ENCODE data around the gene AICDA.
"Not testable (repeated sequence)": the region's sequence is repeated elsewhere in the genome, so short reads cannot be mapped to it uniquely, and the experiment has no call there.

AICDA gene

DNA sequence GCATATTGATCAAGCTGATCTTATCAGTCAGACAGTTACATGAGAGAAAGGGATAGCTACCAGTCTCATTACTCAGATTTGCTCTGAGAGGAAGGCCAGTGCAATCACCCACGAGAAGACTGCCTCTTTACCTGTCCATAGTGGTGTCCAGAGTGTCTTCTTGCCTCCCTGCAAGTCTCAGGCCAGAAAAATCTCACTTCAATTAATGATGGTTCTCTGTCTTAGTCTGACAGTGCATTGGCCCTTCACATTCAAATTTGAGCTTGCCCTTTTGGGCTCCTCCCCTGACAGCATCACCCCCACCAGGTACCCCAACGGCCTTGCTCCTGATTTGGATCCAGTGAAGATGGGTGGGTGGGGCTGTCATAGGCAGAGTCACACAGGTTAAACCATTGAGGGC lies at the start of gene AICDA:
Gene AICDA, minus strand, starts transcription at position 231 of the 400 bp plus-strand sequence. Its CDS starts 92 bp downstream, at position 139.
- no peak for DNase-seq (ENCODE audit: low read depth in 2 of 2)

DNA sequence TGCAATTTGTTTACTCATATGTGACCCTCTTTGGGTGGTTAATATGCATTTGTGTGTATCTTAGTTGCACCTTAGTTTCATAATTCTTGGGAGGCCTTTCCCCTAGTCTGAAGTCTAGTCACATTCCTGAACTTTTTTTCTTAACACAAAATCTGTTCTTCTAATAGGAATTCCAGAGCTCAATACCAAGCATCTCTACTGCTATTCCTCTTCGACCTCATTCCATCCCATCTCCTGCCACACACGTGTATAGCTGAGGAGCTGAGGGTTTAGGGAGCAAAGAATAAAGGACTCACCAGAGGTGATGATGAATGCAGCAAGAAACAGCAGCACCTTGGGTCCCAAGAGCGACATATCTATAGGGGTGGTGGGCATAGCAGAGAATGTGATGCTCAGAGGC lies 49.1 kb upstream of the AICDA start:
- no peak for DNase-seq (ENCODE audit: low read depth in 2 of 2)

DNA sequence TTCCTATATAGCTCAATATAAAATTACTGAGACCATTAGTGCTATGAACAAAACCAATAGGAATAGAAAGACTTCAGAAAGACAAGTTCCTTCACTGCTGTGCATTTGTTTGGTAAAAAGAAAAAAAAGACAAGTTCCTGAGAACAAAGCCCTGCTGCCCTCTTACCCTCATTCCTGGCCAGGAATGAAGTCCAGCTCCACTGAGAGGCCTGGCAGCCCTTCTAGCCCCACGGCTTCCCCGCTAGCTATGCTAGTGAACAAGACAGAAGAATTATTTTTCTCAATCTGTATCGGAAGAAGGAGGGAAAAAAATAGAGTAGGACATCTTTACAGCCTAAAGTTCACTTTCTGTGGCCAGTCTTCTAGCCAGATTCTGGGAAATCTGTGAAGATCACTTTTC lies 48.4 kb upstream of the AICDA start:
- DNase-seq (ENCODE audit: low read depth in 2 of 2): no peak

DNA sequence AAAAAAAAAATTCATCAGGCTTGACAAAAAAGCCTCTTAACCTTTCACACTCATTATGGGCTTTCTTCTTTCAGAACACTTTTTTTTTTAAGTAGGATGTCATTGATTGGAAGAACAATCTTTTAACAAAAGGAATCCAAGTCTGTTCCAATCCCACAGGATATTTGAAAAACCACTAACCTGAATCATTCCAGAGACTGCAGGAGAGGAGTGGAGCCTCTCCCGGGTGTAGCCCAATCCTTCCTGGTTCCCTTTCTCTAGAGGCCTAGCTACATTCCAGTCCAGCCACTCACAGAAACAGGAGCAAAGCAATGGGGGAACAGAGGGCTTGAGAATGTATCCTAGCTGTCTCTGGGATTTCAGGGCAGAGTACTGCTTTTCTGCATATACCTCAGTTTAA lies 45.7 kb upstream of the AICDA start:
- peak; percentile 89 to 90 for DNase-seq (ENCODE audit: low read depth in 2 of 2)

DNA sequence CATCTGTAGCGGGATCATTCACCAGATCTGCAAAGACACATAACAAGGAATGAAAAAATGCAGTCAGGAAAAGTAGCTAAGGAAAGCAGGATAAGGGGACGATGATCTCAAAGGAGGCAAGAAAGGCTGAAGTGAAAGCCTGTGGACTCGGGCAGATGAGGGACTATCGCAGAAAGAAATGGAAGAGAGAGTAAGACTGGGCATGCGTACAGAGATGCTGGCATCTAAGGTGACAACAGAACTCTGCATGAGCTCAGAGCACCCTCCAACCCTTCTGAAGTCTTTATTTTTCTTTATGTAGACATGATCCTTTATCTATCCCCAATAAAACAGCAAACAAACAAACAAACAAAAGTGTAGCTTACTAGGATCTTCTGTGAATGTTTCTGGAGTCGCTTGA lies 42.8 kb upstream of the AICDA start:
- DNase-seq (ENCODE audit: low read depth in 2 of 2): no peak

DNA sequence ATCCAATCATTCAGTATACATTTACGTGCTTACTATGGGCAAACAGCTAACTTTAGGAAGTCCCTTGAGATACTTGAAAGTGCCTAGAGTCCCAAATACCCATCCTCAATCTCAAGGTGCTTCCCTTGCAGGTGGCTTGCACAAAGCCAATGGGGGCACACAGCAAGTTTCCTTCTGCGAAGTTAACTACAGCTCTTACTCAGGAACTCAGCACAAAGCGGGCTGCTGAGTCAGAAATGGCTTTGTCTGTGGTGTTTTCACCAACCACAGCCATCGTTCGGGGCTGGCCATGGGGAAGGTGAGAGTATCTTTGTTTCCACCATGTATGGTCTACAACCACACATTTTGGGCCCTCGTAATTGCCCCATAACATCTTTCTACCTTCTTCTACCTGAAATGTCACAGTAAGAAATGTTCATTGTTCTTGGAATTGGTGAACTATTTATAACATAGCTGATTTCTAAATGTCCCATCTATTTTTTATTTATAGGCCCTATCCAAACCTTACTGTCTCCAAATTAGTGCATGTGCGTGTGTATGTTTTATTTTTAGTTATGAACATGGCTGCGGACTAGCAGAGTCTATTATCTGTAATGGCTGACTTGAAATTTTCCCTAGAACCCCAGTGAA lies 36.0 kb upstream of the AICDA start:
- DNase-seq (ENCODE audit: low read depth in 2 of 2): no peak

DNA sequence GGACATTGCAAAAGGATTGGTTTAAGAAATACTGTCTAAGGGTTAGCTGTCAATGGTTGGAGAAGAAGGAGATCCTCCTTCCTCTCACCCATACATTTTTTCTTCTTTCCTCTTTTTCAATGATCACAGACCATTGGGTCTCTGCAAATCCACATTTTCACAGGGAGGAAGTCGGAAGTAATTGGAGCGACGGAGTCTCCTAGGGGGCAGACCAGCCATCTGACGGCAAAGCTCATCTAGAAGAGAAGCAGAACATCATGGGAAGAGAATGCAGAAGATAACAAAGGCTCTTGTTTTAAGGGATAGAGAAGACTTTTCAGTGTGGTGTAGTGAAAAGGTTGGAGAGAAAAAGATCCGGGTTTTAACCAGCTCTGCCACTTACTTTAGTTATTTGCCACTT lies 35.3 kb upstream of the AICDA start:
- DNase-seq (ENCODE audit: low read depth in 2 of 2): no peak

DNA sequence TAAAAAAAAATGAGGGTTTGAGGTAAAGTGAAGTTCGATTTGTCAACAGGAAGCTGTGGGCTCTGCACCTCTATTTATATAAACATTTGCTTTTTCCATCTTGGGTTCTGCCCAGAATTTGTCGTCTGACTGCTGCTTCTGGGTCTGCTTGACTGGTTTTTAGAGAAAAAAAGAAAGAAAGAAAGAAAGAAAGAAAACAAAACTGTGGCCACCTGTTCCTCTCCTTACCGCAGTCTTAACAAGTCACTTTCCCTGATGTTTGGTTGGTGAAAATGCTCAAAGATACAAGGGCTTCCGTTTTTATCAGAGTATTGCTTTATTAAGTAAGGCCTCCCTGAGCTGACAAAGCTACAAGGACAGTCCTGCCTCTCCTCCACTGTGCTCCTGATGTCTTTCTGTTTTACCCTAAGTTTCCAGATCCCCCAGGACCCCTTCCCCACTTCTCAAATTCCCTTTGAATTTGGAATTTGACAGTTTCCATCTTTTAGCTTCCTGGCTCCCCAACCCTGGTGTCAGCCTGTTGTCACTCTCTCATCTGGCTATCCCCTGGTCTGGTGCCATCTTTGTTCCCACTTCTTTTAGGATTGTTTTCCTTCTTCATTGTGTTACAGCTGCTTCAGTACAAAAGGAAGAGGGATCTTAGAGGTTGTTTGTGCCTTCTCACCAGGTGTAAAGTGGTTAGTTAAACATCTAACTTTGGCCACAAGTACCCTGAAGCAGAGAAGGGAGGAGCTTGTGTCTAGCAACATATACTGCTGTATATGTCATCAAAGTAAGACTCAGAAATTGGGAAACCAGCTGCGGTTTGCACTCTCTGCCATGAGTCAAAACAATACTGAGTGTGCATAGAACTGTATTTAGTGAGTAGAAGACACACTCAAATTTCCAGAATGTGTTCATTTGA lies 31.9 kb upstream of the AICDA start:
- DNase-seq (ENCODE audit: low read depth in 2 of 2): no peak

DNA sequence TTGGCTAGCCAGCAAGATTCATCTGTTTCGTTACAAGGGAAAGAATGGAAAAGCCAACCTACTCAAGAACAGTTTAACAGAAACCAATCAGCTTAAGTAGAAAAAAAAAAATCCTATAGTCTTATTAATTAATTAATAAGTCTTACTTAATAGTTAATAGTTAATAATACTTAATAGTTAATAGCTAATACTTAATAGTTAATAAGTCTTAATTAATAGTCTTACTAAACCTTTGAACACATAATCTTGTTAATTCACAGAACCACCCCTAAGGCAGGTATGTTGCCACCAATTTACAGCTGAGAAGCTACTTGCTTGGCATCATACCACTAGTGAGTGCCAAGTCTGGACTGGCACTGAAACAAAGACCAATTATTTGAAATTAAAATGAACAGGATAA lies 30.1 kb upstream of the AICDA start:
- no peak for DNase-seq (ENCODE audit: low read depth in 2 of 2)

DNA sequence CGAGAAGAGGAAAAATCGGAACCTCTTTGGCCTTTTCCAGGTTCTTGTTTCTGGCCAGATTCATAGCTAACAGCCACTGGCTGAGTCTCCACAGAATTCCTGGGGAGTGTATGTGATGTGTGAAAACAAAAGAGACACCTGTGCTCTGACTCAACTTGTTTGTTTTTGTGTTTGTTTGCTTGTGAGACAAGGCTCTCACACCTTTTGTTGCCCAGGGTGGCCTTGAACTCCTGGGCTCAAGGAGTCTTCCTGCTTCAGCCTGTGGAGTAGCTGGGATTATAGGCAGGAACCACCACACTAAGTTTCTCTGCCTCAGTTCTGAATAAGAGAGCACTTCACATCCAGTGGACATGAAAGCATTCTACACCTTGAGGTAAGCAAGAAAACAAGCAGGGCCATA lies 27.3 kb upstream of the AICDA start:
- DNase-seq (ENCODE audit: low read depth in 2 of 2): no peak

DNA sequence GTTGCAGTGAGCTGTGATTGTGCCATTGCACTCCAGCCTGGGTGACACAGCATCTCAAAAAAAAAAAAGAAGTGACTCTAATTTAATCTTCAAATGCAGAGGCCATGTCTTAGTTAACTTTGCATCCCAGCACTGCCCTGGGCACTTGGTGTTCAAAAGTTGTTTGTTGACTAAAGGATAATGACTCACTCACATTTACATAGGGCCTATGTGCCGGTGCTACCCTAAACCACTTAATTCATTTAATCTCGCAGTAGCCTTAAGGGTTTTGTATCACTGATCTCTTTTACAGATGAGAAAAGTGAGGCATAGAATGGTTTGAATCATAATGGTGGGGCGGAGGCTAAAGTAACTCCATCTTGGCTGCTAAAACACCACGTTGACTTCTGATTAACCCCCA lies 26.3 kb upstream of the AICDA start:
- DNase-seq (ENCODE audit: low read depth in 2 of 2): no peak

DNA sequence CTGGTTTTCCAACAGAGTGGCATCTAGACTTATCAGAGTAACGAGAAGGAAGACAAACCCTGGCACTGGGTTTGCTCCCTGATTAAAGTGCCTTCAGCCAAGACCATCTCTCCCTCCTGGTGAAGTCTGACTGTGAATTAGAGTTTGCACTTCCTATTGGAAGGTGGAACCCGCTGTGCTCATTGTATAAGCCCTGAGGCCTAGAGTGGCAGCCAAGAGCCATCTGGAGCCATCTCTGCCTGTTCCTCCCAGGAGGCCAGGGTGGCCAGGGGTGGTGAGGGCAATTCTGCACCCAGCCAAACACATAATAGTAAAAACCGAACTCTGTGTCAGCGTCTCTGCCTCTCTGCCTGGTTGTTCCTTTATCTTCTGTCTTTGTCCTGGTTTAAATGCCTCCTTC lies 25.0 kb upstream of the AICDA start:
- no peak for DNase-seq (ENCODE audit: low read depth in 2 of 2)

DNA sequence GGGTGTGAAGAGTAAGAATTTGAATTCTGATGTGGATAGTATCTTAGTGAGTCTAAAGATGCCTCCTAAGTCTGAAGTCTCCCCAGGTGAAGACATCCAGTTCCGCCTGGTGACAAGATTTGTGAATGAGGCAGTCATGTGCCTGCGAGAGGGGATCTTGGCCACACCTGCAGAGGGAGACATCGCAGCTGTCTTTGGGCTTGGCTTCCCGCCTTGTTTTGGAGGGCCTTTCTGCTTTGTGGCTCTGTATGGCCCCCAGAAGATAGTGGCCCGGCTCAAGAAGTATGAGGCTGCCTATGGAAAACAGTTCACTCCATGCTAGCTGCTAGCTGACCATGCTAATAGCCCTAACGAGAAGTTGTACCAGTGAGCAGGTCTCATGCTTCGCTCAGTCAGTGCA lies 24.6 kb upstream of the AICDA start:
- no peak for DNase-seq (ENCODE audit: low read depth in 2 of 2)

DNA sequence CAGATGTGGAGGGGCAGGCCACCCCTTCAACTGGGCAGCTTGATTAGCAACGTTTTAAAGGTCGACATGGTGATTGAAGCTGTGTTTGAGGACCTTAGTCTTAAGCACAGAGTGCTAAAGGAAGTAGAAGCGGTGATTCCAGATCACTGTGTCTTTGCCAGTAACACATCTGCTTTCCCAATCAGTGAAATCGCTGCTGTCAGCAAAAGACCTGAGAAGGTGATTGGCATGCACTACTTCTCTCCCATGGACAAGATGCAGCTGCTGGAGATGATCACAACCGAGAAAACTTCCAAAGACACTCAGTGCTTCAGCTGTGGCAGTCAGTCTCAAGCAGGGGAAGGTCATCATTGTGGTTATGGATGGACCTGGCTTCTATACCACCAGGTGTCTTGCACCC lies 23.9 kb upstream of the AICDA start:
- DNase-seq (ENCODE audit: low read depth in 2 of 2): no peak

DNA sequence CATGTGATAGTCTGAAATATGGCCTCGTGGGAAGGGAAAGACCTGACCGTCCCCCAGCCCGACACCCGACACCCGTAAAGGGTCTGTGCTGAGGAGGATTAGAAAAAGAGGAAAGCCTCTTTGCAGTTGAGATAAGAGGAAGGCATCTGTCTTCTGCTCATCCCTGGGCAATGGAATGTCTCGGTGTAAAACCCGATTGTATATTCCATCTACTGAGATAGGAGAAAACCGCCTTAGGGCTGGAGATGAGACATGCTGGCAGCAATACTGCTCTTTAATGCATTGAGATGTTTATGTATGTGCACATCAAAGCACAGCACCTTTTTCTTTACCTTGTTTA lies 23.3 kb upstream of the AICDA start:
- not testable (repeated sequence) for DNase-seq (ENCODE audit: low read depth in 2 of 2)

DNA sequence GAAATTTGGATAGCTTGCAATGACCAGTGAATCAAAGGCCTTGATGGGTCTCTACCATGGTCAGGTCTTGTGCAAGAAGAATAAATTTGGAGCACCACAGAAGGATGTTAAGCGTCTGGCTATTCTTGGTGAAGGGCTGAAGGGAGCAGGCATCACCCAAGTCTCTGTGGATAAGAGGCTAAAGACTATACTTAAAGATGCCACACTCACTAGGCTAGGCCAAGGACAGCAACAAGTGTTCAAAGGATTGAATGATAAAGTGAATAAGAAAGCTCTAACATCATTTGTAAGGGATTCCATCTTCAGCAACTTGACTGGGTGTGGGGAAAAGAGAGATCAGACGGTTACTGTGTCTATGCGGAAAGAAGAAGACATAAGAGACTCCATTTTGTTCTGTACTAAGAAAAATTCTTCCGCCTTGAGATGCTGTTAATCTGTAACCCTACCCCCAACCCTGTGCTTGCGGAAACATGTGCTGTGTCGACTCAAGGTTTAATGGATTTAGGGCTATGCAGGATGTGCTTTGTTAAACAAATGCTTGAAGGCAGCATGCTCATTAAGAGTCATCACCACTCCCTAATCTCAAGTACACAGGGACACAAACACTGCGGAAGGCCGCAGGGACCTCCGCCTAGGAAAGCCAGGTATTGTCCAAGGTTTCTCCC lies 22.8 kb upstream of the AICDA start:
- DNase-seq (ENCODE audit: low read depth in 2 of 2): not testable (repeated sequence)

DNA sequence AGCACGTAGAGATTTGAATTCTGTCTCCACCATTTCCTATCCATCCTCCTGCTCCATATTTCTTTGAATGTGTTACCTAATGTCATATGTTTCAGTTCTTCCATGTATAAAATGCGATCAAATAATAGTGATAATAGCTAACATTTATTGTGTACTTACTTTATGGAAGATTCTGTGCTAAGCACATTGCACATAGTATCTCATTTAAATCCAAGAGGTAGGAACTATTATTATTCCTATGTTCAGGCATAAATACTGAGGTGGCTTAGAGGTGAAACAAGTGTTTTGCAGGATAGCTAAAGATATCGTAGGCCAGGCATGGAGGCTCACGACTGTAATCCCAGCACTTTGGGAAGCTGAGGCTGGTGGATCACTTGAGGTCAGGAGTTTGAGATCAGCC lies 17.5 kb upstream of the AICDA start:
- no peak for DNase-seq (ENCODE audit: low read depth in 2 of 2)

DNA sequence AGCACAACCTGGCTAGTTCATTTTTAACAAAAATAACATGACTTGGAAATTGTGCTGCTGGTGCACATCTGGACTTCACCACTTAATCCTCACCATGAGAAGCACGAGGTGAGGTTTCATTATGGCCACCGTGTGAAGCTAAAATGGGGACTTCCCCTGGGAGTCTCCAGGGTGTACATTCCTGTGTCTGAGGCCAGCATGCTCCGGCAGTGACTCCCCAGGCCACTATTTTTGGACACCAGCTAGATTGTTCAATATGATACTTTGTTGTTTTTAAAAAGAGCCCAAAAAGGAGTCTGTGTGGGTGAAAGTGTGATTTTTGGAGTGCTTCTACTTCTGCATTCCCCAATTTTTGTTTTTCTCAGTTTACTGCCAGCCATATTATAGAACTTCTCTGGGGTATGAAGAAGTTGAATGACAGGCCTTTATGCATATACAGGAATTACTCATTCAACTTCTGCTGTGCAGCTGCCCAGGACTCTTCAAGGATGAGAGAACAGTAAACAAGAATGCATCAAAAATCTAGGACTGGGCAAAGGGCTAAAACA lies 16.9 kb upstream of the AICDA start:
- no peak for DNase-seq (ENCODE audit: low read depth in 2 of 2)

DNA sequence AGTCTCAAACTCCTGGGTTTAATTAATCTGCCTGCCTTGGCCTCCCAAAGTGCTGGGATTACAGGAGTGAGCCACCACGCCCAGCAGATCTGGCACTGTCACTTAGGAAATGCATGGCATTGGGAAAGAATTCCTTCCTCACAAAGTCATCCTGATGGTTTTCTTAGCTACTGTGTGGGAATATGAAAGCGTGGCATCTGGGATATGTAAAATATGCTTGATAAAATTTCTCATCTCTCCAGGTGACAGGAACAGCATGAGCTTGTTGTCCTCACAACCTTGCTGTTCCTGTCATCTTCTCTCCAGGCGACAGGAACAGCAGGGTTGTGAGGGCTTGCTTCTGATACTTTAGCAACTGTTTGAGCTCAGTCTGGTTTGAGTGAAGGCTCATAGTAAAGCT lies 16.1 kb upstream of the AICDA start:
- no peak for DNase-seq (ENCODE audit: low read depth in 2 of 2)

DNA sequence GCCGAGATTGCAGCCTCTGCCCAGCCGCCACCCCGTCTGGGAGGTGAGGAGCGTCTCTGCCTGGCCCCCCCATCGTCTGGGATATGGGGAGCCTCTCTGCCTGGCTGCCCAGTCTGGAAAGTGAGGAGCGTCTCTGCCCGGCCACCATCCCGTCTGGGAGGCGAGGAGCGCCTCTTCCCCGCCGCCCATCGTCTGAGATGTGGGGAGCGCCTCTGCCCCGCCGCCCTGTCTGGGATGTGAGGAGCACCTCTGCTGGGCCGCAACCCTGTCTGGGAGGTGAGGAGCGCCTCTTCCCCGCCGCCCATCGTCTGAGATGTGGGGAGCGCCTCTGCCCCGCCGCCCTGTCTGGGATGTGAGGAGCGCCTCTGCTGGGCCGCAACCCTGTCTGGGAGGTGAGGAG lies 12.1 kb upstream of the AICDA start:
- not testable (repeated sequence) for DNase-seq (ENCODE audit: low read depth in 2 of 2)

DNA sequence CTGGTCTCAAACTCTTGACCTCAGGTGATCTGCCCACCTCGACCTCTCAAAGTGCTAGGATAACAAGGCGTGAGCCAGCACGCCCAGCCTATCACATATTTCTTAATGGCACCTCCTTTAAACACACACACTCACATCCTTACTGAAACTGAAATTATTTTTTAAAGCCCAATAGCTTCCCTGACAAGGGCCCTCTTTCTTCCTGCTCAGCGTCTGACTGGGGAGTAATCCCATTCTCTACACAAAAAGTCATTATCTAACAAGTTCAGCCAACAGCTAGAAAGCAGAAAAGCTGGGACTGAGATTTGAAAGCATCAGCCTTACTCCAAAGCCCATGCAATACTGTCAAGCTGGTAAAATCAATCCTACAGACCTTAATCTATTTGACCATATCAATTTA lies 10.0 kb upstream of the AICDA start:
- DNase-seq (ENCODE audit: low read depth in 2 of 2): no peak

DNA sequence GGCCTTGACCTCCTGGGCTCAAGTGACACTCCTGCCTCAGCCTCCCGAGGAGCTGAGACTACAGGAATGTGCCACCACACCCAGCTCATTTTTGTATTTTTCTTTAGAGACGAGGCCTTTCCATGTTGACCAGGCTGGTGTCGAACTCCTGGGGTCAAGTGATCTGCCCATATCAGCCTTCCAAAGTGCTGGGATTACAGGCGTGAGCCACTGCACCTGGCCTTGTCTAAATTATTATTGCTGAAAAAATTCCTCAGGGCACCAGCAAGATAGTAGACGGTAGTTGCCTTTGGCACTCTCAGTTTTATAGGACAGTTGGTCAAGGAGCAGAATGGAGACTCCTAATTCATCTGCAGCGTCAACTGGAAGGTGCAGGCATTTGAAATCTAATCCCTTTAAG lies 2.5 kb upstream of the AICDA start:
- no peak for DNase-seq (ENCODE audit: low read depth in 2 of 2)

DNA sequence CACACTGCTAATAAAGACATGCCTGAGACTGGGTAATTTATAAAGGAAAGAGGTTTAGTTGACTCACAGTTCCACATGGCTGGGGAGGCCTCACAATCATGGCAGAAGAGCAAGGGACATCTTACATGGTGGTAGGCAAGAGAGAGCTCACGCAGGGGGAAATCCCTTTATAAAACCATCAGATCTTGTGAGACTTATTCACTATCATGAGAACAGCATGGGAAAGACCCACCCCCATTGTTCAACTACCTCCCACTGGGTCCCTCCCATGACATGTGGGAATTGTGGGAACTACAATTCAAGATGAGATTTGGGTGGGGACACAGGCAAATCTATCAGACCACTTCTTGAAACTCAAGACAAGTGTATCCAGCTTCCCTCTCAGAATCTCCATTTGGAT lies 1.2 kb upstream of the AICDA start:
- not testable (repeated sequence) for DNase-seq (ENCODE audit: low read depth in 2 of 2)
